DOHH2 (cell line): ENCODE results near the gene SLC16A8.

Source experiments
- EZH2phosphoT487 ChIP-seq: fragments of 200-600 bp; sonication (generic); IDR thresholded peaks from 2 replicates; pipeline ENCODE4 v1.6.1; 2017; ENCODE audit warnings: borderline replicate concordance, mild to moderate bottlenecking, antibody characterized with exemption, low read length, moderate library complexity, mixed read lengths
- TF ChIP-seq, protein P1 (sequence below): fragments of 200-600 bp; sonication (generic); IDR thresholded peaks from one replicate; pipeline ENCODE4 v1.5.1; 2014; ENCODE audit warnings: antibody characterized with exemption, mild to moderate bottlenecking, low read depth, low read length; ENCODE audit not compliant: poor library complexity, severe bottlenecking

DNA sequence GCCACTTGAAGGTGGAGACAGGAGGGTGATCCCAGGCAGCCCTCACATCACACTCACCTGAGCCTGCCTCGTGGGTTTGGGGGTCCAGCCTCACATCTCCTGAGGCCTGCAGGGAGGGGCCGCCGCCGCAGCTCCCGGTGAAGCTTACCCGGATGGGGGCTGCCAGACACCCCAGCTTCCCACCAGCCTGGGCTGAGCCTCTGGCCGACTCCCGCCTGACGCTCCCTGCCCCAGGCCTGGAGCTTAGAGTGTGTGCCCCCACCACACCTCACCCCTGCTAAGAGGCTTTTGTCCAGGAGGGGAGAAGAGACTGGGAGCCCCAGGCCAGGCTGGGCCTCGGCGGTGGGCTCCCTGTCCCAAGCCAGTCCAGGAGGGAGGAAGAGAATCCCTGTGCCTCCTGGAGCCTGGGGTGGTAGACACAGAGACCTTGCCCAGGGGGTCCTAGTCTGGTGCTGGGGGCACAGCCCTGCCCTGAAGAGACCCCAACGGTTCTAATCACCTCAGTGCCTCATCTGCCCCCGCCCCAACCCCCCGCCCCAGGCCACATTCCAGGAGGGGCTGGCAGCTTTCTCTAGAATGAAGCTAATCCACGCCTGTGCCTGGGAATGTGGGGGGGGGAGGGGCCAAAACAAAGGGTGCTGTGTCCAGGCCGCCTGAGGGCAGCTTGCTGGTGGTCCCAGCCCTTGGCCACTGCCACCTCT, at the start of gene SLC16A8:
- no peak for TF ChIP-seq EZH2phosphoT487
- TF ChIP-seq, protein P1, sequence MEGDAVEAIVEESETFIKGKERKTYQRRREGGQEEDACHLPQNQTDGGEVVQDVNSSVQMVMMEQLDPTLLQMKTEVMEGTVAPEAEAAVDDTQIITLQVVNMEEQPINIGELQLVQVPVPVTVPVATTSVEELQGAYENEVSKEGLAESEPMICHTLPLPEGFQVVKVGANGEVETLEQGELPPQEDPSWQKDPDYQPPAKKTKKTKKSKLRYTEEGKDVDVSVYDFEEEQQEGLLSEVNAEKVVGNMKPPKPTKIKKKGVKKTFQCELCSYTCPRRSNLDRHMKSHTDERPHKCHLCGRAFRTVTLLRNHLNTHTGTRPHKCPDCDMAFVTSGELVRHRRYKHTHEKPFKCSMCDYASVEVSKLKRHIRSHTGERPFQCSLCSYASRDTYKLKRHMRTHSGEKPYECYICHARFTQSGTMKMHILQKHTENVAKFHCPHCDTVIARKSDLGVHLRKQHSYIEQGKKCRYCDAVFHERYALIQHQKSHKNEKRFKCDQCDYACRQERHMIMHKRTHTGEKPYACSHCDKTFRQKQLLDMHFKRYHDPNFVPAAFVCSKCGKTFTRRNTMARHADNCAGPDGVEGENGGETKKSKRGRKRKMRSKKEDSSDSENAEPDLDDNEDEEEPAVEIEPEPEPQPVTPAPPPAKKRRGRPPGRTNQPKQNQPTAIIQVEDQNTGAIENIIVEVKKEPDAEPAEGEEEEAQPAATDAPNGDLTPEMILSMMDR, result no peak
